Inflammatory macrophage (primary cell): ENCODE results near the gene CNGB1.
"Not testable (repeated sequence)": the region's sequence is repeated elsewhere in the genome, so short reads cannot be mapped to it uniquely, and the experiment has no call there.

ENCODE experiments used
- DNase-seq, 2 donors: peaks; one replicate each; pipeline ENCODE4 v3.0.0-alpha.2; 2020 to 2022

CNGB1 gene

DNA sequence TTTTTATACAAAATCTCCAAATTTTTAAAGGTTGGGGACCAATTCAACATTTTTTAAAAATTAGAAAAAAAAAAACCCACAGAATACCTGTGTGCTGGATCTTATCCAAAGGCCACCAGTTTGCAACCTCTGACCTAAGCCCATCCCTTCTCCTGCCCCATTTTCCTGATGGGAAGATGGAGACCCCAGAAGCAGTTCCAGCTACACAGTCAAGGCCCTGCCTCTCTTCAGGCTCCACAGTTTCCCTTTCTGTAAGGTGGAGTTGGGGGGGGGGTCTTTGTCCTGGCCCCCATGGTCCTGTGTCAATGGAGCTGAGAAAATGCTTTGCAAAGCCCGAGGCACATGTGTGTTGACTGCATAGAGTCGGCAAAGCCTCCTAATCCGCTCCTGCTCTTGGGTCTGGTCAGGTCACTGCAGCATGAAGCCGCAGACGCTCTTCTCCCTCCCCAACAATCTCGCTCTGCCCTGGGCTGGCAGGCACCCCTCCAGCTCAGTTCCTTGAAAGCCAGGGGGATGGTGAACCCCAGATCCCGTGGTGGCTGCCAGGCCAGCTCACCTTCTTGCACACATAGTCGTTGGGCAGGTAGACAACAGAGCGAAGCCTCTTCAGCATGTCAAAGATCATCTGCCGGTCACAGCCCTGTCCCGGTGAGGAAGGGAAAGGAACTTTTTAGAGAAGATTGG is 70.0 kb downstream of the CNGB1 start:
- DNase-seq: no peak

DNA sequence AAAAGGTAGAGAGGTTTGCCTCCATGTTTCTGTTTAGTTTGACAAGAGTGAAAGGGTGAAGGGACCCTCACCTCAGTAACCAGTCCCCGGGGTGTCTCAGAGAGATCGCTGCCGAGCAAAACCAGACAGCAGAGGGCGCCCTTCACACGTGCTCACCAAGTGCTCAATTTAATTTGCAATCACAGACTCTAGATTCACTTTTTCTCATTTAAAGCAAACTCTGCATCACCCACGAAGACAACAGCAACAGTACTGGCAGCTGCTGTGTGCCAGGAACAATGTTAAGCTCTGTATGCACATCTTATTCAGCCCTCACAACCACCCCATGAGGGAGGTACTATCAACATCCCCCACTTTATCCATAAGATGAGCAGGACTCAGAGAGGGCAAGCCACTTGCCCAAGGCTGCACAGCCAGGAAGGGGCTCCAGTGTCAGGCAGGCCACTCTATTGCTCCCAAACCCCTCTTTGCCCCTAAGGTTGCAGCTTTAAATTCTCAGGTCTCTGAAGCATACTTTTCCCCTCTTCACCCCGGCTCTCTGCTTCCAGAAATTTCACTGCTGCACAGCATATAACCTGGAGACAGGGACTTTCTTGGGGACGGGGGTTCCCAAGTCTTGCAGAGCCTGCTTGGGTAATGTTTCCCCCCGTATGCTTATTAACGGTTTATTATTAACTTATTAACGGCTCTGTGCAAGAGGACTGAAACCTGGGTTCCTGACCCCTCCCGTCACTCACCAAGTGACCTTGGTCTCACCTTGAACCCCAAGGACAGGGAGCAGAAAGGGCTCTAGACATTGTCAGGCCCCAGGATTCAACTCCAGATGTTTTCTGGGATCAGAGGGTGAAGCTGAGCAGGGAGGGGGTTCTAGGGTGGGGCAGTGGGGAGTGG is 70.9 kb downstream of the CNGB1 start:
- DNase-seq: peak; percentile 68 to 69

DNA sequence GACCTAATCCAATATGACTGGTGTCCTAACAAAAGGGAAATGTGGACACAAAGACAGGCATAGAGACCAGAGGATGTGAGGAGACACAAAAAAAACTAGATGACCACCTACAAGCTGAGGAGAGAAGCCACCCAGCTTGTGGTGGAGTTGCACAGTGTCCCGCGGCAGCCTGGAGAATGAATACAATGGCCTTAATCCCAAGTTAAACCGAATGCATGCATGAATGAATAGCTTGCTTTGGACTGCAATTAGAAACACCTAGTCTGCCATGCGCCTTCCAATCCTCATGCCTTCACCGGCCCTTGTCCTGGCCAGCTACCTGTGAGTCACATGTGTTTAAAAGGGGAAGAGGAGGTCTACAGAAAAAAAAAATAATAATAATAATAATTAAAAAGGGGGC is 72.0 kb downstream of the CNGB1 start:
- DNase-seq: no peak

- no peak for DNase-seq
Measured at GRCh38 chr16:57897996-57898395, 72.9 kb downstream of the CNGB1 start.

GRCh38 chr16:57897053-57897784 is 73.7 kb downstream of the CNGB1 start:
- no peak for DNase-seq

DNA sequence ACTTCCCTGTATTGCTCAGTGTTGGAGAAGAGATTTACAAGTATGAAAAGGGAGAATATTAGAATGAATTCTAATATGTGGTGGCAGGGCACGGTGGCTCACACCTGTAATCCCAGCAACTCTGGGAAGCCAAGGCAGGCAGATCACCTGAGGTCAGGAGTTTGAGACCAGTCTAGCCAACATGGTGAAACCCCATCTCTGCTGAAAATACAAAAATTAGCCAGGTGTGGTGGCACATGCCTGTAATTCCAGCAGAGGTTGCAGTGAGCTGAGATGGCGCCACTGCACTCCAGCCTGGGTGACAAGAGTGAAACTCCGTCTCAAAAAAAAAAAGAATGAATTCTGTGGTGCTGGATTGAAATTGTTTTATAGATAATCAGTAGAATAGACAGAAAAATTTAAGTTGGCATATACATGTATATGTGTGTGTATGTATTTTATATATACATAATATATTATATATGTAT is 75.8 kb downstream of the CNGB1 start:
- DNase-seq: not testable (repeated sequence)

GRCh38 chr16:57894390-57895080 is 76.4 kb downstream of the CNGB1 start:
- no peak for DNase-seq

DNA sequence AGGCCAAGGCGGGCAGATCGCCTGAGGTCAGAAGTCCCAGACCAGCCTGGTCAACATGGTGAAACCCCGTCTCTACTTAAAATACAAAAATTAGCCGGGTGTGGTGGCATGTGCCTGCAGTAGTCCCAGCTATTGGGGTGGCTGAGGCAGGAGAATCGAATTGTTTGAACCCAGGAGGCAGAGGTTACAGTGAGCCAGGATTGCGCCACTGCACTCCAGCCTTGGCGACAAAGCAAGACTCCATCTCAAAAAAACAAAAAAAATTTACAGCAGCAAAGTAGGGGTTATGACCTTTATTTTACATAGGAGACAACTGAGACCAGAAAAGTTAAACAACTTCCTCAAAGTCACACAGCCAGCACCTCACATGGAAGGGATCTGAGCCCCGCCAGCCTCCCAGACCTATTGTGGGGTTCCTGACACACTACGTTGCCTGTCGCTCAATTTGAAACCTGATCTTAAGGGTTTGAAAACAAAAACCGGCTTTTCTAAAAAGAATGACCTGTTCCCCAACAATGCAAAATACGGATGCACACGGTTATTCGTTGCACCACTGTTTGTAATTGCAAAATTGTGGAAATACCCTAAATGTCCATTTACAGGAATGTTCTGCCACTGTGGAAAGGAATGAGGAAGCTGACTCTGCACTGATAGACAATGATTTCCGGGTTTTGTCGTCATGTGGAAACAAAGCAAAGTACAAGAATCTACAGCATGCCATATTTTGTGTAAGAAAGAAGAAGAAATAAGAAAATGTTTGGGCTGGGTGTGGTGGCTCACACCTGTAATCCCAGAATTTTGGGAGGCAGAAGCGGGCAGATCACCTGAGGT is 77.2 kb downstream of the CNGB1 start:
- DNase-seq: peak; percentile 87 to 92

GRCh38 chr16:57893217-57893558 is 77.7 kb downstream of the CNGB1 start:
- DNase-seq: no peak

GRCh38 chr16:57892447-57893096 is 78.4 kb downstream of the CNGB1 start:
- peak; percentile 61 to 70 for DNase-seq

GRCh38 chr16:57892041-57892440 is 78.9 kb downstream of the CNGB1 start:
- peak in 1 of 2 donors; percentile 8 for DNase-seq

DNA sequence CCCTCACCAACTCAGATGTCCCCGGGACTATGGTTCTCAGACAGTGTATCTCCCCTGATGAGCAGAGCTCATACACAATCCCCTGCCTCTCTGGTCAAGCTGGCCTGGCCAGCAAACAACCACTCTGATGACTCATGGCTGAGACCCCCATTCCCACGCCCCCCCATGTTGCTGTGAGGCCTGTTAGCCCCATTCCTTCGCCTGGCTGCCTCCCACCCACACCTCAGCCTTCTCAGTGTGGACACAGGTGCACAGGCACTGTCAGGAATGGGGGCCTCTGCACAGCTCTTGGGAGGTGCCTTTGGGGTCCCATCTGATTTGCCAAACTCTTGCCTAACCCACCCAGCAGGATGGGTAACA is 80.2 kb downstream of the CNGB1 start:
- DNase-seq: no peak

- peak; percentile 54 to 73 for DNase-seq
Measured at GRCh38 chr16:57889960-57890751, 80.8 kb downstream of the CNGB1 start.

- DNase-seq: peak; percentile 47 to 65
Measured at GRCh38 chr16:57889522-57889921, 81.4 kb downstream of the CNGB1 start.

- DNase-seq: peak; percentile 18 to 26
Measured at GRCh38 chr16:57889111-57889510, 81.8 kb downstream of the CNGB1 start.

GRCh38 chr16:57888128-57888527 is 82.8 kb downstream of the CNGB1 start:
- no peak for DNase-seq

DNA sequence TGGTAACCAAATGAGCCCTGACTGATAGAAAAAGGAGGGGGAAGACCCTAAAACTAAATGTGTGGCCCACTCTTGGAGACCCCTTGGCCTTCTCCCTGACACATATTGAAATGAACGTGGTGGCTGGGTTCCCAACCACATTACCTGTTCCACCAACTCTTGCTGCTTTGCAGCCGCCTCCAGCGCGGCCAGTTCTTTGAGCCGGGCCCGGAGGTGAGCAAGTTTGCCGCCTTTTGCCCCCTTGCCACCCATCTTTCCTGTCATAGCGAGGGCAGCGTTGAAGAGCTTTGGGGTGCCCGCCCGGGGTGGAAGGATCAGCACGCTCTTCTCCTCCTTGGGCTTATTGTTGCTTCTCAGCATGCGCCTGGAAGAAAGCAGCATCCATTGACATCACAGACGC is 83.2 kb downstream of the CNGB1 start:
- no peak for DNase-seq

- DNase-seq: no peak
Measured at GRCh38 chr16:57886427-57886826, 84.5 kb downstream of the CNGB1 start.

- DNase-seq: no peak
Measured at GRCh38 chr16:57884655-57885133, 86.2 kb downstream of the CNGB1 start.
